Neural crest cell (in vitro differentiated cells): ENCODE results near the gene CAGE1. TPM values are rescaled to one million over a fixed set of nuclear protein-coding genes. Genes with fewer than 3 reads are reported as not detected.
"Not testable (repeated sequence)": the region's sequence is repeated elsewhere in the genome, so short reads cannot be mapped to it uniquely, and the experiment has no call there.

ENCODE experiments used
- DNase-seq: peaks from one replicate; pipeline ENCODE4 v3.0.0; 2021; ENCODE audit warnings: low read depth, mixed read lengths, low spot score
- H3K27ac Mint-ChIP-seq: one replicate; pipeline ENCODE4 v1.8.0; 2021; ENCODE audit warnings: mild to moderate bottlenecking, mixed read lengths; ENCODE audit not compliant: unreplicated experiment
- H3K27me3 Mint-ChIP-seq: 2 replicates; pipeline ENCODE4 v1.8.0; 2021; ENCODE audit warnings: low read depth, mild to moderate bottlenecking, mixed read lengths
- H3K36me3 Mint-ChIP-seq: 2 replicates; pipeline ENCODE4 v1.8.0; 2021; ENCODE audit warnings: low read depth, mild to moderate bottlenecking, mixed read lengths
- H3K4me1 Mint-ChIP-seq: 2 replicates; pipeline ENCODE4 v1.8.0; 2021; ENCODE audit warnings: mixed read lengths
- H3K4me3 Mint-ChIP-seq: one replicate; pipeline ENCODE4 v1.8.0; 2021; ENCODE audit warnings: mild to moderate bottlenecking, mixed read lengths
- H3K9me3 Mint-ChIP-seq: 2 replicates; pipeline ENCODE4 v1.8.0; 2021; ENCODE audit warnings: mixed read lengths
- CTCF ChIP-seq: fragments of 200-600 bp; sonication (generic); conservative IDR thresholded peaks from 2 replicates; pipeline ENCODE4 v1.5.0; 2021; ENCODE audit warnings: antibody characterized with exemption, mild to moderate bottlenecking
- total RNA-seq: library from RNA; stranded (reverse); gene quantifications from 2 replicates; pipeline ENCODE4 v1.2.1, GENCODE V29; 2021

CAGE1 gene
- total RNA-seq, 1 donor from 2014 or later, result 0.16 TPM

GRCh38 chr6:7377961-7378360 lies 11.6 kb downstream of the CAGE1 start:
- DNase-seq, result no peak
- H3K36me3 Mint-ChIP-seq, result no peaks in the 10 kb centered on the region
- no peak for TF ChIP-seq CTCF
- no peak overlapping the region for H3K27ac Mint-ChIP-seq
- H3K4me3 Mint-ChIP-seq, result no peak overlapping the region
- H3K27me3 Mint-ChIP-seq, result no peaks in the 10 kb centered on the region
- no peaks in the 10 kb centered on the region for H3K9me3 Mint-ChIP-seq
- H3K4me1 Mint-ChIP-seq, result no peaks in the 10 kb centered on the region

DNA sequence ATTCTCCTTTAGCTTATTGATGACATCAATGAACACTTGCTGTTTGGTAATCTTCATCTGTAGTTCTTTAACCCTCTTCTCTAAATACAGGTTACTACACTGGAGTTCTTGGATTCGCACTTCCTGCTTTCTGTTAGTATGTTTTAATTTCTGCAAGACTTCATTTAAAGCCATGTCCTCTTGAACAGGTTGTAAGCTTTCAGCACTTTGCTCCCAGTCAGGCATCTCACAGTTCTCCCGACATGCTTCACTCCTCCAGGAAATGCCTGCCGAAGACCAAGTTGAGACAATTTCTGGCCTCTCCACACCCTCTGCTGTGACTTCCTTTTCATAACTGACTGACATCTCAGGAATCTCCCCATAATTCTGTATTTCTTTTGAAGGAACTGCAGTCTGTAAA lies 15.8 kb downstream of the CAGE1 start:
- TF ChIP-seq CTCF, result no peak
- no peak overlapping the region for H3K27ac Mint-ChIP-seq
- H3K9me3 Mint-ChIP-seq, result no peaks in the 10 kb centered on the region
- DNase-seq, result no peak
- no peaks in the 10 kb centered on the region for H3K4me1 Mint-ChIP-seq
- H3K4me3 Mint-ChIP-seq, result no peak overlapping the region
- no peaks in the 10 kb centered on the region for H3K36me3 Mint-ChIP-seq
- H3K27me3 Mint-ChIP-seq, result no peaks in the 10 kb centered on the region

- H3K4me3 Mint-ChIP-seq, result no peak overlapping the region
- no peak for DNase-seq
- H3K4me1 Mint-ChIP-seq, result no peaks in the 10 kb centered on the region
- no peaks in the 10 kb centered on the region for H3K9me3 Mint-ChIP-seq
- no peak overlapping the region for H3K27ac Mint-ChIP-seq
- H3K27me3 Mint-ChIP-seq, result peaks cover 3% of the 10 kb centered on the region
- H3K36me3 Mint-ChIP-seq, result no peaks in the 10 kb centered on the region
- TF ChIP-seq CTCF, result no peak
Measured at GRCh38 chr6:7367408-7367807, 22.1 kb downstream of the CAGE1 start.

DNA sequence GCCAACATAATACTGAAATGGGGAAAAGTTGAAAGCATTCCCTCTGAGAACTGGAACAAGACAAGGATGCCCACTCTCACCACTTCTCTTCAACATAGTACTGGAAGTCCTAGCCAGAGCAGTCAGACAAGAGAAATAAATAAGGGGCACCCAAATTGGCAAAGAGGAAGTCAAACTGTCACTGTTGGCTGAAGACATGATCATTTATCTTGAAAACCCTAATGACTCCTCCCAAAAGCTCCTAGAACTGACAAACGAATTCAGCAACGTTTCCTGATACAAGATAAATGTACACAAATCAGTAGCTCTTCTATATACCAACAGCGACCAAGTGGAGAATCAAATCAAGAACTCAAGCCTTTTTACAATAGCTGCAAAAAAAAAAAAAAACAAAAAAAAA lies 37.6 kb downstream of the CAGE1 start:
- not testable (repeated sequence) for H3K4me3 Mint-ChIP-seq, DNase-seq, H3K27me3 Mint-ChIP-seq, H3K9me3 Mint-ChIP-seq, H3K36me3 Mint-ChIP-seq, H3K27ac Mint-ChIP-seq, H3K4me1 Mint-ChIP-seq

DNA sequence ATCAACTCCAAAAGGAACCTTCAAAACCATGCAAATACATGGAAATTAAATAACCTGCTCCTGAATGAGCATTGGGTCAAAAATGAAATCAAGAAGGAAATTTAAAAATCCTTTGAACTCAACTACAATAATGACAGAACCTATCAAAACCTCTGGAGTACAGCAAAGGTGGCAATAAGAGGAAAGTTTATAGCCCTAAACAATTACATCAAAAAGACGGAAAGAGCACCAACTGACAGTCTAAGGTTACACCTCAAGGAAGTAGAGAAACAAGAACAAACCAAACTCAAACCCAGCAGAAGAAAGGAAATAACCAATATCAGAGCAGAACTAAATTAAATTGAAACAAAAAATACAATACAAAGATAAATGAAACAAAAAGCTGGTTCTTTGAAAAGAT lies 39.0 kb downstream of the CAGE1 start:
- H3K4me3 Mint-ChIP-seq, DNase-seq, H3K27ac Mint-ChIP-seq, H3K9me3 Mint-ChIP-seq, H3K27me3 Mint-ChIP-seq, H3K4me1 Mint-ChIP-seq, H3K36me3 Mint-ChIP-seq: not testable (repeated sequence)

DNA sequence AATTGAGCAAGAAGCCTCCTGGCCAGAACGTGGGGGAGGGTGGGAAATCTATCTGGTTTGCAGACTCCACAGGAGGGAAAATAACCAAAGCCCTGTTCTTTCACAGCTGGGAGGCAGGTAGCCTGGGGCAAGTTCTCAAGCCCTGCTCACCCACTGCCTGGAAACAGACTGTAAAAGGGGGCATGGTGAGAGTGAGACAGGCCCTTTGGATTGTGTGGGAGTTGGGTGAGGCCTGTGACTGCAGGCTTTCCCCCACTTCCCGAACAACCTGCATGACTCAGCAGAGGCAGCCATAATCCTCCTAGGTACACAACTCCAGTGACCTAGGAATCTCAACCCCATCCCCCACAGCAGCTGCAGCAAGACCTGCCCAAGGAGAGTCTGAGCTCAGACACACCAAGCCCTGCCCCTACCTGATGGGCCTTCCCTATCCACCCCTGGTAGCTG lies 42.0 kb downstream of the CAGE1 start:
- peak overlapping the region; percentile 86 for H3K27ac Mint-ChIP-seq
- not testable (repeated sequence) for H3K4me1 Mint-ChIP-seq, H3K9me3 Mint-ChIP-seq, H3K36me3 Mint-ChIP-seq, DNase-seq, H3K27me3 Mint-ChIP-seq, H3K4me3 Mint-ChIP-seq

GRCh38 chr6:7344773-7345450 lies 44.6 kb downstream of the CAGE1 start:
- not testable (repeated sequence) for H3K27ac Mint-ChIP-seq, H3K4me1 Mint-ChIP-seq, H3K4me3 Mint-ChIP-seq, H3K27me3 Mint-ChIP-seq, DNase-seq, H3K36me3 Mint-ChIP-seq, H3K9me3 Mint-ChIP-seq
